ENCODE results near the gene BRIP1. TPM values are rescaled to one million over a fixed set of nuclear protein-coding genes. Genes with fewer than 3 reads are reported as not detected.

BRIP1 gene
- total RNA-seq, 1 donor from 2014 or later = 4.3 TPM

DNA sequence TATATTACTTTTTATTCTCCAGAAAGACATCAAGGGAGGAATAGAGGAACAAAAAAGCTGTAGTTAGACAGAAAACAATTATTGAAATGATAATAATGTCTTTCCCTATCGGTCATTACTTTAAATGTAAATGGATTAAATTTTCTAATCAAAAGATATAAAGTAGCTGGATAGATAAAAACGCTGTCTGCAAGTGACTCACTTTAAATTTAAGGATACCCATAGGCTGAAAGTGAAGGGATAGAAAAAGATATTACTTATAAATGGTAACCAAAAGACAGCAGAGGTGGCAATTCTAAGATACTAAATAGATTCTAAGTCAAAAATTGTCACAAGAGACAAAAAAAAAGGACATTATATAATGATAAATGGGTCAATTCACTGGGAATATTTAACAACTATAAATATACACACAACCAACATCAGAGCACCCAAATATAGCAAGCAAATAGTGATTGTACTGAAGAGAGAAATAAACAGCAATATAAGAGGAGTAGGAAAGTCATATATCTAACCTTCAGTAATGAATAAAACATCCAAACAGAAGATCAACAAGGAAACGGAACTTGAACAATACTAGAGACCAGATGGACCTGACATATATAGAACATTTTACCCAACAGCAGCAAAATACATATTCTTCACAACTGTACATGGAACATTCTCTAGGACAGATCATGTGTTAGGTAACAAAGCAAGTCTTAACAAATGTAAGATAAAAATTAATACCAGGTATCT lies 116.9 kb downstream of the BRIP1 start:
- Mint-ChIP-seq H3K4me1 (ENCODE audit: low read depth) (no peaks in the 10 kb centered on the region), H3K27ac (ENCODE audit: unreplicated experiment) (no peak overlapping the region), H3K4me3 (ENCODE audit: unreplicated experiment) (no peak overlapping the region), H3K9me3 (ENCODE audit: low read depth) (peaks cover 18% of the 10 kb centered on the region), H3K36me3 (ENCODE audit: low read depth) (peaks cover 10% of the 10 kb centered on the region), H3K27me3 (ENCODE audit: low read depth) (no peaks in the 10 kb centered on the region)
- TF ChIP-seq, protein P1, sequence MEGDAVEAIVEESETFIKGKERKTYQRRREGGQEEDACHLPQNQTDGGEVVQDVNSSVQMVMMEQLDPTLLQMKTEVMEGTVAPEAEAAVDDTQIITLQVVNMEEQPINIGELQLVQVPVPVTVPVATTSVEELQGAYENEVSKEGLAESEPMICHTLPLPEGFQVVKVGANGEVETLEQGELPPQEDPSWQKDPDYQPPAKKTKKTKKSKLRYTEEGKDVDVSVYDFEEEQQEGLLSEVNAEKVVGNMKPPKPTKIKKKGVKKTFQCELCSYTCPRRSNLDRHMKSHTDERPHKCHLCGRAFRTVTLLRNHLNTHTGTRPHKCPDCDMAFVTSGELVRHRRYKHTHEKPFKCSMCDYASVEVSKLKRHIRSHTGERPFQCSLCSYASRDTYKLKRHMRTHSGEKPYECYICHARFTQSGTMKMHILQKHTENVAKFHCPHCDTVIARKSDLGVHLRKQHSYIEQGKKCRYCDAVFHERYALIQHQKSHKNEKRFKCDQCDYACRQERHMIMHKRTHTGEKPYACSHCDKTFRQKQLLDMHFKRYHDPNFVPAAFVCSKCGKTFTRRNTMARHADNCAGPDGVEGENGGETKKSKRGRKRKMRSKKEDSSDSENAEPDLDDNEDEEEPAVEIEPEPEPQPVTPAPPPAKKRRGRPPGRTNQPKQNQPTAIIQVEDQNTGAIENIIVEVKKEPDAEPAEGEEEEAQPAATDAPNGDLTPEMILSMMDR (IDR thresholded peaks at IDR 0.05) = no peak
- DNase-seq (ENCODE audit: low spot score) = no peak

DNA sequence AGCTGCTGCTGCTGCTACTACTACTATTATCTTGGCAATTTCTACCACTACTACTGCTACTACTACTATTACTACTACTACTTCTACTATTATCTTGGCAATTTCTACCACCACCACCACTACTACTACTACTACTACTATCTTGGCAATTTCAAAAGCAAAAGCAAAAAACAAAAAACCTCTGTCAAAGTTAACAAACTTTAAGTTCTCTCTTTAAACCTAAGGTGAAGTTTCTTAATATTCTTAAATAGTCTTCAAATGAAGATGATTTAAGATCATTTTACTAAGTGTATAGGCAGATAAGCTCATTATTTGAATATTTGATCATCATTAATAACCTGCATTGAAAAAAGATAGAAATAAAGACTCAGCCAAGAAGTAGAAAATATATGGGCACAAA lies 118.5 kb downstream of the BRIP1 start:
- Mint-ChIP-seq H3K4me3 (ENCODE audit: unreplicated experiment) (no peak overlapping the region), H3K27me3 (ENCODE audit: low read depth) (no peaks in the 10 kb centered on the region), H3K36me3 (ENCODE audit: low read depth) (peaks cover 15% of the 10 kb centered on the region), H3K4me1 (ENCODE audit: low read depth) (no peaks in the 10 kb centered on the region), H3K27ac (ENCODE audit: unreplicated experiment) (no peak overlapping the region), H3K9me3 (ENCODE audit: low read depth) (peaks cover 24% of the 10 kb centered on the region)
- DNase-seq (ENCODE audit: low spot score) = no peak
- TF ChIP-seq, protein P1 (IDR thresholded peaks at IDR 0.05) = no peak

DNA sequence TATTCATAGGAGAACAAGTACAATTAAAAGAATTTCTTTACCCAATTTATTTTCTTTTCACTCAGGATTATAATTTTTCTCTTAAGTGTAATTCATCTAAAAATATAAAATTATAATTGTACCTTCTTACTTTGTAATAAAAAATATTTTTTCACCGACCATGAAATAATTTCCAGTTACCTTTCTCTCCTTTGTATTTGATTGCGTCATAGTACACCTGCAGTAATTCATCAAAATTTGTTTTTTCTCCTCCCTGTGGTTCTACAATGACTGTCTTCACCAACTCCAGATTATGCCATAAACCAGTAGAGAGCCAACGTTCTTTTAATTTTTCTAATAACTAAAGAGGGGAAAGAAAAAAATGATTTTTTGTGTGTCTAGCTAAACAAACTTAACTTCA lies 119.1 kb downstream of the BRIP1 start:
- no peak overlapping the region for H3K27ac Mint-ChIP-seq (ENCODE audit: unreplicated experiment)
- TF ChIP-seq, protein P1 (IDR thresholded peaks at IDR 0.05) = no peak
- H3K27me3 Mint-ChIP-seq (ENCODE audit: low read depth) = no peaks in the 10 kb centered on the region
- no peak overlapping the region for H3K4me3 Mint-ChIP-seq (ENCODE audit: unreplicated experiment)
- H3K9me3 Mint-ChIP-seq (ENCODE audit: low read depth) = peaks cover 24% of the 10 kb centered on the region
- no peak for DNase-seq (ENCODE audit: low spot score)
- no peaks in the 10 kb centered on the region for H3K4me1 Mint-ChIP-seq (ENCODE audit: low read depth)
- H3K36me3 Mint-ChIP-seq (ENCODE audit: low read depth) = peaks cover 15% of the 10 kb centered on the region

DNA sequence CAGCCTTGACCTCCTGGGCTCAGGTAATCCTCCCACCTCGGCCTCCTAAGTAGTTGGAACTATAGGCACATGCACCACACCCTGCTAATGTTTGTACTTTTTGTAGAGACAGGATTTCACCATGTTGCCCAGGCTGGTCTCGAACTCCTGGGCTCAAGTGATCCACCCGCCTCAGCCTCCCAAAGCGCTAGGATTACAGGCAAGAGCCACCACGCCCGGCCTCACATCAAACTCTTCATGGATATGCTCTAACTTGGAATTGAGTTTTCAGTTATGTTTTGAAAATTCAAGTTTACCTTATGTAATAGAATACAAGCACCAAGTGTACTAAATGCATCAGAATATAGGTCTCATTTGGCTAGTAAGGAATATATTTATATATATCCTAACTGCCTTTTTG lies 119.6 kb downstream of the BRIP1 start:
- no peaks in the 10 kb centered on the region for H3K4me1 Mint-ChIP-seq (ENCODE audit: low read depth)
- peaks cover 15% of the 10 kb centered on the region for H3K36me3 Mint-ChIP-seq (ENCODE audit: low read depth)
- no peak overlapping the region for H3K4me3 Mint-ChIP-seq (ENCODE audit: unreplicated experiment)
- H3K27me3 Mint-ChIP-seq (ENCODE audit: low read depth) = no peaks in the 10 kb centered on the region
- TF ChIP-seq, protein P1 (IDR thresholded peaks at IDR 0.05) = no peak
- H3K27ac Mint-ChIP-seq (ENCODE audit: unreplicated experiment) = no peak overlapping the region
- H3K9me3 Mint-ChIP-seq (ENCODE audit: low read depth) = peaks cover 24% of the 10 kb centered on the region
- DNase-seq (ENCODE audit: low spot score) = no peak

DNA sequence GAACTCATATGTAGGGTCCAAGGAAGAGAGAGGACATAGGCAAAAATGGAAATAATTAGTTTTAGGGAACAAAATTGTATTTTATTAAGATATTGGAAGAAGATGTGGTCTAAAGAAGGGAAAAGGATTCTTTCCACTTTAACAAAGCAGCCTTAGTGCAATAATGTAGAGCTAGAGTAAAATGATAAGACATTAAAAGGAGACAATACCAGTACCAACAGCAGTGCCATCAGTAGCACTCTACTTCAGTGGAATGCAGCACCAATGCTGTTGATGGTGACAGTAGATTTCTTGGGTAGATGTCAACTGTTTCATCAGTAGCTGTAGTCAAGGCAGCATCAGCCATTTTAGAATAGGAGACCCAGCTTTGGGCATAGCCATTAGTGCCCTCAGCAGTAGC lies 124.3 kb downstream of the BRIP1 start:
- peaks cover 28% of the 10 kb centered on the region for H3K9me3 Mint-ChIP-seq (ENCODE audit: low read depth)
- H3K27me3 Mint-ChIP-seq (ENCODE audit: low read depth) = no peaks in the 10 kb centered on the region
- H3K27ac Mint-ChIP-seq (ENCODE audit: unreplicated experiment) = no peak overlapping the region
- H3K4me1 Mint-ChIP-seq (ENCODE audit: low read depth) = no peaks in the 10 kb centered on the region
- H3K36me3 Mint-ChIP-seq (ENCODE audit: low read depth) = peaks cover 19% of the 10 kb centered on the region
- no peak for DNase-seq (ENCODE audit: low spot score)
- no peak overlapping the region for H3K4me3 Mint-ChIP-seq (ENCODE audit: unreplicated experiment)
- TF ChIP-seq, protein P1 (IDR thresholded peaks at IDR 0.05) = no peak
